Suppressor macrophage treated with lipopolysaccharide for 1 hour (primary cell): ENCODE measurements around the gene AZU1.
A peak's percentile ranks its signal among the peaks of the same experiment; 100 is the strongest.
"Not testable (repeated sequence)": the region's sequence is repeated elsewhere in the genome, so short reads cannot be mapped to it uniquely, and the experiment has no call there.

Source experiments
- DNase-seq, 3 donors: peaks; one replicate each; pipeline ENCODE4 v3.0.0-alpha.2; 2020 to 2022

AZU1 gene

GRCh38 chr19:810883-811489 lies 16.7 kb upstream of the AZU1 start:
- no peak for DNase-seq

GRCh38 chr19:811506-812048 lies 16.1 kb upstream of the AZU1 start:
- no peak for DNase-seq

- DNase-seq: no peak
Observed at GRCh38 chr19:812049-812746, 15.4 kb upstream of the AZU1 start.

GRCh38 chr19:812747-813218 lies 14.9 kb upstream of the AZU1 start:
- no peak for DNase-seq

DNA sequence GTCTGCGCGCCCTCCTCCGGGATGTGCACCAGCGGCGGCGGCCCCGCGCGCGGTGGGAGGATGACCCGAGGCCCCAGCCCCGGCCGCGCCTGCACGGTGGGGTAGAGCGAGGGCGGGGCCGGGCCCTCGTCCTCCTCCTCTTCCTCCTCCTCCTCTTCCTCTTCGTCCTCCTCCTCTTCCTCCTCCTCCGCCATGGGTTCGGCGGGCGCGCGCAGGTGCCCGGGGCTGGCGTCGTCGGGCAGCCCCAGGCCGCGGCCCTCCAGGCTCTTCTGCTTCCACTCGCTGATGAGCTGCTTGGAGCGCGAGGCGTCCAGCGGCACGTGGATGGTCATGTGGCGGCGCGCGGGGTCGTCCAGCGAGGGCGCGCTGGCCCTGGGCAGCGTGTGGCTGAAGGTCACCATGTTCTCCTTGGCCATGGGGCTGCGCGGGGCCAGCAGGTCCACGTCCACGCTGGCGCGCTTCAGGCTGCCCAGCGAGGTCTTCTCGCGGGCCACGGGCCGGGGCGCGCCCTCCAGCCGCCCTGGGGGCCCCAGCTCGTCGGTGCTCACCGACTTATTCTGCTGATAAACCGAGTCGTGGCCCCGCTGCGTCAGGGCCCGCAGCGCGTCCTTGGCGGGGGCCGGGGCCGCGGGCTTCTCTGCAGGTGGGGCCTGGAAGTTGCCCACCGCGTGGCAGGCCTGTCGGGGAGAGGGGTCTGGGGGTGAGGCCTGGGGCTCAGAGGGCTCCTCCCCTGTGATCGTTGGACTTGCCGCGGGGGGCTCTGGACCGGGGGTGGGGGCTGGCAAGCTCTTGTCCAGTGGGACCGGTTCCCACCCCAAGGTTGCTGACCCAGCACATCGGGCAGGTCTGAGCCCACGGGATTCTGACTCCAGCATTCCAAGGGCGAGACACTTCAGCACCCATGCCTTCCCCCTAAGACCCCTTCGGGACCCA lies 14.2 kb upstream of the AZU1 start:
- no peak for DNase-seq

- no peak for DNase-seq
Observed at GRCh38 chr19:814152-815078, 13.2 kb upstream of the AZU1 start.

GRCh38 chr19:815079-815774 lies 12.4 kb upstream of the AZU1 start:
- no peak for DNase-seq

DNA sequence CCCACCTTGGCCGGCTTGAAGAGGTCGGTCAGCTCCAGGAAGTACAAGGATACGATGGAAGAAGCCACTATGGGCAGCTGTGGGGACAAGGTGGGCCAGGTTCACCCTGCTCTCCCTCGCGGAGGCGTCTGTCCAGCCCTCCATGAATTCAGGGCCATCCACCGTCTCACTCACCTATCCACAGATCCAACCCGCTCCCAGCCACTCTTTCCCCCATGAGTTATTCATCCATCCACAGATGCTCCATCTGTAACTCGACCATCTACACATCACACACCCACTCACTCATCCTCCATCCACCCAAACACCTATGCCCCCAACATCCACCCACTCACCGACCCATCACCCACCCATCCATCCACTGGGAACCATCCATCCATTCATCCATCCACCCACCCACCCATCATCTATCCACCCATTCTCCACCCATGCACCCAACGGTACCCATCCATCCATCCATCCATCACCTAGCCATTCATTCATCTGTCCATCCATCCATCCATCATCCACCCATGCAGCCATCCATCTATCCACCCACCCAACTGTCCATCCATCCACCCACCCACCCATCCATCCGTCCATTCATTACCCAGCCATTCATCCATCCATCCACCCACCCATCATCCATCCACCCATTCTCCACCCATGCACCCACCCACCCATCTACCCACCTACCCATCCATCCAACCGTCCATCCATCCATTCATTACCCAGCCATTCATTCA lies 11.7 kb upstream of the AZU1 start:
- no peak for DNase-seq

DNA sequence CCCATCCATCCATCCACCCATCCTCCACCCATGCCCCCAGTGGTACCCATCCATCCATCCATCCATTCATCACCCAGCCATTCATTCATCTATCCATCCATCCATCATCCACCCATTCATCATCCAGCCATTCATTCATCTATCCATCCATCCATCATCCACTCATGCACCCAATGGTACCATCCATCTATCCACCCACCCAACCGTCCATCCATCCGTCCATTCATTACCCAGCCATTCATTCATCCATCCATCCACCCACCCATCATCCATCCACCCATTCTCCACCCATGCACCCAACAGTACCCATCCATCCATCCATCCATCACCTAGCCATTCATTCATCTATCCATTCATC lies 11.2 kb upstream of the AZU1 start:
- no peak for DNase-seq

GRCh38 chr19:820212-820611 lies 7.4 kb upstream of the AZU1 start:
- DNase-seq: not testable (repeated sequence)

DNA sequence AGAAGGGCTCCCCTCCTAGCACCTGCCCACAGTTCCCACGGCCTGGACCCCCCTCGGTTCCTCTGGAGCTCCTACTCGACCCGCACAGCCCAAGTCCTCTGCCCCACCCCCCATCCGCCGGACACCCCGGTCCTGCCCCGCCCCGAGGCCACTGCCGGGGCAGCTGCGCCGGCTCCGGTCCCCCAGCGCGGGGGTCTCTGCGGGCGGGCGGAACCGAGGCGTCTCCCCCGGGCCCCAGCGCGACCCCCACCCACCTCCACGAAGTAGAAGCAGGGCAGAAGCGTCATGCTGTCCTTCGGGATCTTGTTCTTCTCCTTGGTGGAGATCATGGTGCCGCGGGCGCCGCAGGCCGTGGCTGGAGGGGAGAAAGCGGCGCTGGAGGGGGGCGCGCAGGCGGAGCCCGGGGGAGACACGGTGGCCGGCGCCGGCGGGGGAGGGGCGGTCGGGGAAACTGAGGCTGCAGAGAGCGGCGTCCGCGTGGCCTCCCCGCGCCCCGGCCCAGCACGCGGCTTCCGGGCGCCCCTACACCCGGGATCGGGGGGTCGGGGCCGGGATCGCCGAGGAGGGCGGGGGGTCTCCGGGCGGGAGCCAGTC lies 6.3 kb upstream of the AZU1 start:
- DNase-seq: no peak

DNA sequence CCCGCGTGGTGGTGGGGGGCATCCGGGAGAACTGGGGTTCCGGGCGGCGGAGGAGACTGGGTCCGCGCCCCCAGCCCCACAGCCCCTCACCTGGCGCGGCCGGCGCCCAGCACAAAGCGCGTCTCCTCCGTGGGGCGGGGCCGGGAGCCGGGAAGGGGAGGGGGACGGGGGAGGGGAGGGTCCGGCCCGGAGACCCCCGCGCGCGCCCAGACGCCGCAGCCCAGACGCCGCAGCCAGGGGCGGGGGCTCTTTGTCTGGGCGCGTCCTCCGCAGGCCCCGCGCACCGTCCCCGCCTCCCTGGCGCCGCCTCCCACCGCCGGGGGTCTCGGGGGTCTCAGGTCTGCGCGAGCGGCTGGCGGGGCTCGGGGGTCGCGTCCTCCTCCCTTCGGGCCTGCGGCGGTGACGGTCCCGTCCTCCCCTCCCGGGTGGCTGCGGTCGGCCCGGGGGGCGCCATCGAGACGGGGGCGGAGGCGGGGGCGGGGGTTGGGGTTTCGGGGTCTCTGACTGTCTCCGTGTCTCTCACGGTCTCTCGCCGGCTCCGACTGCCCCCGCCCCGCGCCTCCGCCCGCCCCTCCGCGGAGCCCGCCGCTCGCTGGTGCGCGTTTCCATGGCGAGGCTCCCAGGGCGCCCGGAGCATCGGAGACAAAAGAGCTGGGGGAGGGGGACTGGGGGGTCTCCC lies 5.7 kb upstream of the AZU1 start, which contains the start of gene PLPPR3:
TSS of gene PLPPR3 (minus strand) at position 131 of the 679 bp plus-strand sequence. CDS start 396 bp downstream, outside the sequence.
- no peak for DNase-seq

- peak in 1 of 3 donors; percentile 58 for DNase-seq
Observed at GRCh38 chr19:823565-824121, 4.0 kb upstream of the AZU1 start.

GRCh38 chr19:824885-825284 lies 2.8 kb upstream of the AZU1 start:
- DNase-seq: peak; percentile 72 to 82 (median 75)

DNA sequence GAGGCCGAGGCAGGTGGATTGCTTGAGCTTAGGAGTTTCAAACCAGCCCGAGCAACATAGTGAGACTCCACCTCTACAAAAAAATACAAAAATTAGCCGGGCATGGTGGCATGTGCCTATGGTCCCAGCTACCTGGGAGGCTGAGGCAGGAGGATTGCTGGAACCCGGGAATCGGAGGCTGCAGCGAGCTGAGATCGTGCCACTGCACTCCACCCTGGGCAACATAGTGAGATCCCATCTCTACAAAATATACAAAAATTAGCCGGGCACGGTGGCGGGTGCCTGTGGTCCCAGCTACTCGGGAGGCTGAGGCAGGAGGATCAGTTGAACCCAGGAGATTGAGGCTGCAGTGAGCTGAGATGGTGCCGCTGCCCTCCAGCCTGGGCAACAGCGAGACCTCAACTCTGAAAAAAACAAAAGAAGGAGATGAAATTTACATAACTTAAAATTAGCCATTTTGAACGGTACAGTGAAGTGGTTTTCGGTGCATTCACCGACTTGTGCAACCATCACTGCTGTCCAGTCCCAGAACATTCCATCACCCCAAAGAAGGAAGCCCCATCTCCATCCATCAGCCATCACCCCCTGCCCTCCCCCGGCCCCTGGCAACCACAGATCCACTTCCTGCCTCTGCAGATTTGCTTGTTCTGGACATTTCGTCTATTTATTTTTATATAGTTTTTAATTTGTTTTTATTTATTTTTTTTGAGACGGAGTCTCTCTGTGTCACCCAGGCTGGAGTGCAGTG lies 1.6 kb upstream of the AZU1 start:
- DNase-seq: peak; percentile 46 to 61 (median 51)

DNA sequence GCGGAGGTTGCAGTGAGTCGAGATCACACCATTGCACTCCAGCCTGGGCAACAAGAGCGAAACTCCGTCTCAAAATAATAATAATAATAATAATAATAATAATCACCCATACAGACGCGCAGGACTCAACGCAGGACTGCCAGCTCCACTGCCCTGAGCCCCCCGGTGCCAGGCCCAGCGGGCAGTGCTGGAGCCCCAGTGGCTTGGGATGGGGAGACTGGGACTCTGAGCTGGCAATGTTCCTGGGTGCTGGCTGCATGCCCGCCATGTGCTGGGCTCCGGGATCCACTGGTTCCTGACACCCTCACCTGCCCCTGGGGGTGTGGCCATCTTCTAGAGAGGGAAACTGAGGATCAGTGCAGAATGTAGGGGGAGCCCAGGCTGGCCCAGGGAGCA lies 325 bp upstream of the AZU1 start:
- DNase-seq: no peak

DNA sequence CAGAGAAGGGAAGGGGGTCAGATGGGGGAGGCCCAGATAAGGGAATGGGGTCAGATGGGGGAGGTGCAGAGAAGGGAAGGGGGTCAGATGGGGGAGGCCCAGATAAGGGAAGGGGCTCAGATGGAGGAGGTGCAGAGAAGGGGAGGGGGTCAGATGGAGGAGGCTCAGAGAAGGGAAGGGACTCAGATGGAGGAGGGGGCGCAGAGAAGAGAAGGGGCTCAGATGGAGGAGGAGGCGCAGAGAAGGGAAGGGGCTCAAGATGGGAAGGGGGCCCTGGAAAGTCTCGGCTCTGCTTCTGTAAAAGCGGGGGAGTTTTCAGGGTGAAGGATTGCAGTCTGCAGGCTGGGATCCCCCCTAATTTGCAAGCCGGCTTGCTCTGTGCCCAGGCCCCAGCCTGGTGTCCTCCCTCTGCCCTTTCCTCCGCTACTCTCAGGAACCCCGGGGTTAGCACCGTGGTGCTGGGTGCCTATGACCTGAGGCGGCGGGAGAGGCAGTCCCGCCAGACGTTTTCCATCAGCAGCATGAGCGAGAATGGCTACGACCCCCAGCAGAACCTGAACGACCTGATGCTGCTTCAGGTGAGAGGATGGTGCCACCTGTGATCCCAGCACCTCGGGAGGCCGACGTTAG lies 1.6 kb downstream of the AZU1 start:
- DNase-seq: no peak
